AG04450 (cell line): ENCODE measurements around the gene AK8. TPM values are rescaled to one million over a fixed set of nuclear protein-coding genes. Genes with fewer than 3 reads are reported as not detected.

Experiments used
- CTCF ChIA-PET: fragments of 300-600, 350-600 bp; formaldehyde crosslinking; extraction: SDS; loops from one replicate; lab custom pipeline; 2022; ENCODE audit warnings: antibody characterized with exemption, inconsistent platforms; lab: Charles Lee
- POLR2A ChIA-PET: fragments of 350-600 bp; formaldehyde crosslinking; extraction: SDS; loops from one replicate; lab custom pipeline; 2021; ENCODE audit warnings: antibody characterized with exemption, inconsistent platforms; lab: Yijun Ruan, JAX
- DNase-seq: peaks from one replicate; pipeline ENCODE4 v3.0.0-alpha.2; 2011; ENCODE audit warnings: low read depth, low spot score
- H3K27ac ChIP-seq: one replicate; pipeline ENCODE4 v1.5.1; 2012; ENCODE audit warnings: low read depth, low read length, control low read depth
- H3K27me3 ChIP-seq: one replicate; pipeline ENCODE4 v1.6.0; 2012; ENCODE audit warnings: low read length; ENCODE audit not compliant: control insufficient read depth, insufficient read depth
- H3K4me3 ChIP-seq: 2 replicates; pipeline ENCODE4 v1.5.1; 2011; ENCODE audit warnings: mild to moderate bottlenecking, low read depth, low read length, control low read depth
- H3K9me3 ChIP-seq: 2 replicates; pipeline ENCODE4 v1.5.1; 2012; ENCODE audit warnings: low read length; ENCODE audit not compliant: control insufficient read depth, insufficient read depth
- polyA plus RNA-seq: library from polyadenylated mRNA; depleted of rRNA; stranded (reverse); fragments of >200 nt; gene quantifications from 2 replicates; pipeline ENCODE4 v1.2.3, GENCODE V29; 2011
- TF ChIP-seq, protein P1 (sequence below): IDR thresholded peaks from 2 replicates; pipeline ENCODE4 v1.5.1; 2011; ENCODE audit warnings: low read depth, low read length, control low read depth, inconsistent platforms

AK8 gene
- polyA plus RNA-seq, 1 experiment: 0.14 TPM

DNA sequence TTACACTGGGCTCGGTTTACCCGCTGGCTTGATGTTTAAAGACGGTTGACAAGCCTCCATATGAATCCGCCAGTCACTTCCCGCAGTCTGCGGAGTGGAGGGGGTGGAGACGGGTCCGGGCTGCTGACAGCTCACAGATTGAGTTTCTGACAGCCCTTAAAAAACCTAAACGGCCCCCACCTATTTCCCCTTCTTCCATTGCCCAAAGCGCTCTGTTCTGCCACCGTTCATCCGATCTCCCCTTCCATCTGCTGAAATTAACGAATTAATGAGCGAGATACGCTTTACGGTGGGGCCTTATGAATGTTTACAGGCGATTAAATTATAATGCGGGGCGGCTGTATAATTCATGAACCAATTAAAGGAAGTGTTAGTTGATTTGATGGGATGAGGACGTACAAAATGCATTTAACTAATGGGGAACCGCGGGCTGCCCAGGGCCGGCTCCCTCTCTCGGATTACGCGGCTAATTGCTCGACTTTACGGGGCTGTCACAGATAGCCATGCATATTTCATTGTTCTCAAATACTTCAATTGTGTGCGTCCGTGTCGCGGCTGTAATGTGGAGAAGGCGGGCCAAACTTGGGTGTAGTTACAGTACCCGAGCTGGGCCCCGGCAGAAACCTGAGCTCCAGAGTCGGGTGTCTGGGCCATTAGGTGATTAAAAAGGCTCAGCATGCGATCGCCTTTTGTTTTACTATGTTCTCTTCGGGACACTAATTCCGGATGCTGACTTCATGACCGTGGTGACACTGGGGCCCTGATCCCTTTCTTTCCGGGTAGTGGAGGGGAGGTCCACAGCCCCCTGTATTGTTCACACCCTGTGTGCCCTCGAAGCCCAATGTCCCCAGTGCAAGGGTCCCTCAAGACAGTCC is 133.0 kb downstream of the AK8 start:
- POLR2A ChIA-PET: no interaction called here
- H3K27ac ChIP-seq: no peak overlapping the region
- no peak overlapping the region for H3K4me3 ChIP-seq
- CTCF ChIA-PET: no interaction called here
- H3K9me3 ChIP-seq: no peaks in the 10 kb centered on the region; the same call in 1 of the 2 replicates
- peaks cover 58% of the 10 kb centered on the region for H3K27me3 ChIP-seq
- no peak for DNase-seq
- TF ChIP-seq, protein P1, sequence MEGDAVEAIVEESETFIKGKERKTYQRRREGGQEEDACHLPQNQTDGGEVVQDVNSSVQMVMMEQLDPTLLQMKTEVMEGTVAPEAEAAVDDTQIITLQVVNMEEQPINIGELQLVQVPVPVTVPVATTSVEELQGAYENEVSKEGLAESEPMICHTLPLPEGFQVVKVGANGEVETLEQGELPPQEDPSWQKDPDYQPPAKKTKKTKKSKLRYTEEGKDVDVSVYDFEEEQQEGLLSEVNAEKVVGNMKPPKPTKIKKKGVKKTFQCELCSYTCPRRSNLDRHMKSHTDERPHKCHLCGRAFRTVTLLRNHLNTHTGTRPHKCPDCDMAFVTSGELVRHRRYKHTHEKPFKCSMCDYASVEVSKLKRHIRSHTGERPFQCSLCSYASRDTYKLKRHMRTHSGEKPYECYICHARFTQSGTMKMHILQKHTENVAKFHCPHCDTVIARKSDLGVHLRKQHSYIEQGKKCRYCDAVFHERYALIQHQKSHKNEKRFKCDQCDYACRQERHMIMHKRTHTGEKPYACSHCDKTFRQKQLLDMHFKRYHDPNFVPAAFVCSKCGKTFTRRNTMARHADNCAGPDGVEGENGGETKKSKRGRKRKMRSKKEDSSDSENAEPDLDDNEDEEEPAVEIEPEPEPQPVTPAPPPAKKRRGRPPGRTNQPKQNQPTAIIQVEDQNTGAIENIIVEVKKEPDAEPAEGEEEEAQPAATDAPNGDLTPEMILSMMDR: no peak

DNA sequence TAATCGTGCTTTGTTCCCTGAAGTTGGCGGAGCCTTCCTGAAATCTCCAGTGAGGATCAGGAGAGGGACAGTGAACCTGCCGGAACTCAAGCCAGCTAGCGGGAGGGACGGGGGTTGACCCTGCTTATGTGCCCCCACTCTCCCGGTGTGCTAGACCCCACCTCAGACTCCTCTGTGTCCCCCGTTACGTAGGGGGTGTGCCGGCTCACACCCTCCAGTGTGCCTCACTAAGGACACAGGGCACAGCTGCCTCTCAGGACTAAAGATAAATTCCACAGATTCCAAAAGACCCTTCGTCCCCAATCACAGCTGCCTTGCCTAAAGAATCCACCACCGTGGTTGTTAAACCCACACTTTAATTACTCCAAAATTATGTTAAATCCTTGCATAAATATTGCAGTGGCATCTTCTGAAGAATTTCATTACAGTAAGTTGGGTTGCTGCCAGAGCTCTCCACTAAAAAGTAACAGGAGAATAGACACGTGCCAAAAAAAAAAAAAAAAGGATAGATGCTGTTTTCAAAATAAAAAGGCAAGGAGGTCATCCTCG is 134.1 kb downstream of the AK8 start:
- no peak overlapping the region for H3K4me3 ChIP-seq
- H3K27me3 ChIP-seq: peaks cover 58% of the 10 kb centered on the region
- DNase-seq: no peak
- TF ChIP-seq, protein P1: no peak
- H3K27ac ChIP-seq: no peak overlapping the region
- H3K9me3 ChIP-seq: no peaks in the 10 kb centered on the region; the same call in 1 of the 2 replicates
- CTCF ChIA-PET: interaction anchor here (0.9 kb wide), 1 partner anchor 237 kb away, joined by 3 read pairs; no protein-coding TSS in a partner anchor
- POLR2A ChIA-PET: no interaction called here

DNA sequence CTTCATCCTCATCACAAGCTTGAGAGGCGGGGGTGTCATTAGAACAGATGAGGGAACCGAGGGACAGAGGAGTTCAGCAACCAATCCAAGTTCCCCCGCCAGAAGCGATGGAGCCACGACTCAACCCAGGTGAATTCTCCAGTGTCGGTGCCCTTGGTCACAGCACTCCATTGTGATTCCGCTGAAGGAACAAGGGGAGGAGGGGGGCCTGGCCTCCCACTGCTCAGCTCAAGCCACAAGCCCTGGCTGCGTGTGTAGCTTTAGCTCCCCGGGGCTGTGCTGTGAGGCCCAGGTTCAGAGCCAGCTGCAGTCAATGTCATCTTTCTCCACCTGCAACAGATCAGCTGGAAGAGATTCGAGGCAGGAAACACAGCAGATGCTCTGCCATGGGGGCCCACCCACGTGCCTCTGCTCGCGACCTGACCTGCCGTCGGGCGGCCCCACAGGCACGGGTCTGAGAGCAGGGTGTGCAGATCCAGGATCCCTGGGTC is 135.2 kb downstream of the AK8 start:
- Histone ChIP-seq H3K27me3 (peaks cover 58% of the 10 kb centered on the region), H3K27ac (no peak overlapping the region), H3K4me3 (no peak overlapping the region), H3K9me3 (no peaks in the 10 kb centered on the region; the same call in 1 of the 2 replicates)
- ChIA-PET POLR2A (no interaction called here), CTCF (no interaction called here)
- DNase-seq: no peak
- TF ChIP-seq, protein P1: no peak

DNA sequence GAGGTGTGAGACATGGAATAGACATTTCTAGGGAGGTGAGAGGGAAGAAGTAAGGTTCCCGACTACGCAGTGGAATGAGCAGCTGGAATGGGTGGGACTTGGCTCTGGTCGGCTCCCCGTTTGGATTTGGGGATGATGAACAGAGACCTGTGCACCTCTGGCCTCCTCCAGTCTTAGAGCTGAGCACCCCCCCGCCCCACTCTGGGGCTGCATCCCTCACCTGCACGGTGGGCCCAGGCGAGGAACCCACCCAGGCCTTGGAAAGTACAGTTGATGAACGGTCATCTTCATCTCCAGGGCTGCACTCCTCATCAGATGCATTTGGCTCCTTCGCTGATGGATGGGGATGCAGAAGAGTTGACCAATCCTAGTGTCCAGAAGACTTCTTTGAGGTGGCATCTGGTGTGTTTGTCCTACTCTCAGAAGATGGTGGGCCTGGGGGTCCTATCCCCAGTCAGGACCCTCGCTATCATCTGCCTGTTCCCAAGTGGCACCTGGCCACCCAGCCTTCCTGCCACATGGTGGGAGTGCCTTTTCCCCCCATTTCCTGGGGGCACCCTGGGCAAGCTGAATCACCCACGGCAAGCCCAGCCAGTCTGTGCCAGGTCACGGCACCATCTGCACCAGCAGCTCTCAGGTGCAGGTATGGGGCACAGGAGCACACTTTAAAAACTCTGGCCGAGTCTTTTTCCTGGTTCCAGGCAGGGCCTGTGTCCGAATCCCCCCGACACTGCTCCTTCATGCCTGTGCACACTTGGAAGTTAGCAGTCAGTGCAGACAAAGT is 137.4 kb downstream of the AK8 start:
- no peak overlapping the region for H3K27ac ChIP-seq
- no peak for DNase-seq
- no peak overlapping the region for H3K4me3 ChIP-seq
- TF ChIP-seq, protein P1: no peak
- ChIA-PET CTCF (interaction anchor here (1.5 kb wide), 1 partner anchor 161 kb away, joined by 5 read pairs; no protein-coding TSS in a partner anchor), POLR2A (no interaction called here)
- H3K27me3 ChIP-seq: peaks cover 47% of the 10 kb centered on the region
- no peaks in the 10 kb centered on the region; the same call in 1 of the 2 replicates for H3K9me3 ChIP-seq
